Cardiac fibroblast (primary cell): ENCODE measurements around the gene EGF.

ENCODE experiments used
- DNase-seq, 2 donors: peaks; one replicate each; pipeline versions ENCODE4 v3.0.0 to v3.0.0-alpha.2; 2010; ENCODE audit warnings: low read depth in 2 of 2
- H3K4me3 ChIP-seq, 2 donors: replicated peaks in 1 of 2; 1 replicate in 1 of 2; 2 replicates in 1 of 2; pipeline ENCODE4 v1.5.1; 2011; ENCODE audit warnings: low read depth in 2 of 2, low read length in 2 of 2, mild to moderate bottlenecking in 2 of 2, moderate library complexity in 1 of 2
- TF ChIP-seq, protein P1 (sequence below): IDR thresholded peaks from one replicate; pipeline ENCODE4 v1.5.1; 2011; ENCODE audit warnings: low read depth, mild to moderate bottlenecking, low read length, inconsistent platforms

Gene EGF

DNA sequence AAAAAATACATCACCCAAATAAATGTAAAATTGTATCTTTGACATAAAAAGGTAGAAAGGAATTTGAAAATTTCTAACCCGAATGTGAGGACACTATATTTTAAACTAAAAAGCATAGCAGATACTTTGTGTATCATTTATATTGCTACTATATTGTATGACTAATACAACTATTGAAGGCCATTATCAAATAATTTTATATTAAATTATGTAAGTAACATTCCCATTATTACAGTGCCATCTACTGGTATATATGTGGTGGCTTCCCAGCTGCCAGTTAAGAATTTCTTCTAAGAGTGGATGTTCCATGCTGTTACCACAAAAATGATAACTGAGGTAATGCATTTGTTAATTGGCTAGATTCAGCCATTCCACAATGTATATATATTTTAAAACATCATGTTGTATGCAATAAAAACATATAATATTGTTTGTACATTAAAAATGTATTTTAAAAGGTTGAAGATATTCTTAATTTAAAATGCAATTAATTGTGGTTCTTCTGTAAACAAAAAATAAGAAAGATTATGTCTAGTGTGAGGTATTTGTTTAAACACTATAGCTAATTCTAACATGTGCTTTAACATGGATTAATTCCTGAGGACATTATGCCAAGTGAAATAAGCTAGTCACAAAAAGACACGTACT lies 65.3 kb downstream of the EGF start:
- DNase-seq = peak; percentile 65 to 72
- TF ChIP-seq, protein P1, sequence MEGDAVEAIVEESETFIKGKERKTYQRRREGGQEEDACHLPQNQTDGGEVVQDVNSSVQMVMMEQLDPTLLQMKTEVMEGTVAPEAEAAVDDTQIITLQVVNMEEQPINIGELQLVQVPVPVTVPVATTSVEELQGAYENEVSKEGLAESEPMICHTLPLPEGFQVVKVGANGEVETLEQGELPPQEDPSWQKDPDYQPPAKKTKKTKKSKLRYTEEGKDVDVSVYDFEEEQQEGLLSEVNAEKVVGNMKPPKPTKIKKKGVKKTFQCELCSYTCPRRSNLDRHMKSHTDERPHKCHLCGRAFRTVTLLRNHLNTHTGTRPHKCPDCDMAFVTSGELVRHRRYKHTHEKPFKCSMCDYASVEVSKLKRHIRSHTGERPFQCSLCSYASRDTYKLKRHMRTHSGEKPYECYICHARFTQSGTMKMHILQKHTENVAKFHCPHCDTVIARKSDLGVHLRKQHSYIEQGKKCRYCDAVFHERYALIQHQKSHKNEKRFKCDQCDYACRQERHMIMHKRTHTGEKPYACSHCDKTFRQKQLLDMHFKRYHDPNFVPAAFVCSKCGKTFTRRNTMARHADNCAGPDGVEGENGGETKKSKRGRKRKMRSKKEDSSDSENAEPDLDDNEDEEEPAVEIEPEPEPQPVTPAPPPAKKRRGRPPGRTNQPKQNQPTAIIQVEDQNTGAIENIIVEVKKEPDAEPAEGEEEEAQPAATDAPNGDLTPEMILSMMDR = peak; percentile 54
- H3K4me3 ChIP-seq = no peak overlapping the region

DNA sequence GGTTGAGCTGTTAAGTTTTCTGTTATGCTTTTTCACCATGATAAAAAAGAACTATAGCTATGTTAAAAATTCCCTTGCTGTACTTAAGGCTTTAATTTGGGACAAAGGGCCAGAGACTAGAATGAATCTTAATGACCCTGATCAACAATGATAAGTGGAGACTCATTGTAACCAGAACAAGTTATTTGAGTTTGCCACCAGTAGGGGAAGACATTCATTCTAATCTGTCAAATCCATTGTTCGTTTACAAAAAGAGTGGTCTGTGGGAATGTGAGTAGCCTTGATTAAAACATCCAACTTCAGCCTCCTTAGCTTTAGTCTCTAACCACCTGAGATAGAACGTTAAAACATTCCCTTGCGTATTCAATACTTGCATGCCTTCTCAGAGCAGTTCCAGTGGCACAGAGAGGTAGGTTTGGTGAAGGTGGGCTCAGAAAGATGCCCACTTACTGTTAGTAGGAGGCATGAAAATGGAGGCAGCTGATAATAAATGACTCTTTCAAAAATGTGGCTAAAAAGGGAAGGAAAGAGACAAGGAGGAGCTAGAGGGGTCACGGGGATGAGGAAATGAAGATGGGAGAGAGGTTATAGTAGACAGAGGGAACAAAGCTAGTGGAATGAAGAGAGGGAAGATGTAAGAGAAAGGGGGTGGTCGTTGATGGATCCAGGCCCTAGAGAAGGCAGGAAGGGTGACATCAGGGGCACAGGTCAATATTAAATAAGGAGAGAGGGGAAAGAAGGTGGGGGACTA lies 66.2 kb downstream of the EGF start:
- H3K4me3 ChIP-seq = no peak overlapping the region
- TF ChIP-seq, protein P1 = no peak
- no peak for DNase-seq

GRCh38 chr4:109979920-109980717 lies 67.4 kb downstream of the EGF start:
- TF ChIP-seq, protein P1 = no peak
- no peak overlapping the region for H3K4me3 ChIP-seq
- DNase-seq = peak; percentile 7 to 67

- TF ChIP-seq, protein P1 = no peak
- no peak overlapping the region for H3K4me3 ChIP-seq
- DNase-seq = no peak
Measured at GRCh38 chr4:109981936-109982335, 69.3 kb downstream of the EGF start.

GRCh38 chr4:109982521-109982920 lies 69.8 kb downstream of the EGF start:
- DNase-seq = no peak
- TF ChIP-seq, protein P1 = no peak
- no peak overlapping the region for H3K4me3 ChIP-seq

- DNase-seq = peak in 1 of 2 donors; percentile 17
- H3K4me3 ChIP-seq = no peak overlapping the region
- TF ChIP-seq, protein P1 = no peak
Measured at GRCh38 chr4:109985993-109986974, 73.6 kb downstream of the EGF start.
